Measurements from ENCODE around the gene IL13RA1. TPM values are rescaled to one million over a fixed set of nuclear protein-coding genes. Genes with fewer than 3 reads are reported as not detected.

IL13RA1 gene
- total and polyA plus RNA-seq, 8 donors: 9.2 to 46.8 (median 19.2) TPM

GRCh38 chrX:118824173-118824730 lies 96.8 kb downstream of the IL13RA1 start:
- H3K27me3 ChIP-seq: peaks cover 0 to 39% (median 3%) of the 10 kb centered on the region in 4 donors
- FAIRE-seq: no peak

DNA sequence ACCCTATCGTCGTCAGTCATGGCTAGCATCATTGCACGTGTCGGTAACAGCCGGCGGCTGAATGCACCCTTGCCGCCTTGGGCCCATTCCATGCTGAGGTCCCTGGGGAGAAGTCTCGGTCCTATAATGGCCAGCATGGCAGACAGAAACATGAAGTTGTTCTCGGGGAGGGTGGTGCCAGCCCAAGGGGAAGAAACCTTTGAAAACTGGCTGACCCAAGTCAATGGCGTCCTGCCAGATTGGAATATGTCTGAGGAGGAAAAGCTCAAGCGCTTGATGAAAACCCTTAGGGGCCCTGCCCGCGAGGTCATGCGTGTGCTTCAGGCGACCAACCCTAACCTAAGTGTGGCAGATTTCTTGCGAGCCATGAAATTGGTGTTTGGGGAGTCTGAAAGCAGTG lies 97.8 kb downstream of the IL13RA1 start:
- 23 to 51% methylated on average over 16 of the region's 16 CpGs for WGBS, 2 donors
- ATAC-seq (no peak), FAIRE-seq (no peak), DNase-seq (no peak)
- Histone ChIP-seq H3K27me3 (peaks cover 0 to 33% (median 3%) of the 10 kb centered on the region in 4 donors), H3K9me3 (no peaks in the 10 kb centered on the region), H3K4me1 (no peaks in the 10 kb centered on the region), H3K4me3 (no peak overlapping the region), H3K36me3 (no peaks in the 10 kb centered on the region), H3K27ac (no peak overlapping the region)
- intact Hi-C loops (cut with DNase I): no loop called here
- no peak for TF ChIP-seq CTCF (IDR thresholded peaks at IDR 0.05)

More at GRCh38 chrX:118824173-118824730, 96.8 kb downstream of the IL13RA1 start:
- no peaks in the 10 kb centered on the region for H3K9me3 ChIP-seq
- H3K27ac ChIP-seq: no peak overlapping the region
- H3K36me3 ChIP-seq: no peaks in the 10 kb centered on the region
- no peak for TF ChIP-seq CTCF (IDR thresholded peaks at IDR 0.05)
- peak in 1 of 4 donors; percentile 11 for ATAC-seq
- WGBS, 2 donors: 6 to 36% methylated on average over 20 to 22 of the region's 22 CpGs
- intact Hi-C loops (cut with DNase I): no loop called here
- no peak for DNase-seq
- peak overlapping the region in 1 of 4 donors; percentile 34 for H3K4me3 ChIP-seq
- no peaks in the 10 kb centered on the region for H3K4me1 ChIP-seq

- Histone ChIP-seq H3K27me3 (peaks cover 0 to 10% (median 0%) of the 10 kb centered on the region in 4 donors), H3K4me1 (no peaks in the 10 kb centered on the region), H3K27ac (no peak overlapping the region), H3K4me3 (peak overlapping the region; percentile 2 to 46 (median 27)), H3K9me3 (no peaks in the 10 kb centered on the region), H3K36me3 (no peaks in the 10 kb centered on the region)
- ATAC-seq (peak; percentile 89 to 99 (median 96)), DNase-seq (peak; percentile 56 to 91 (median 78)), FAIRE-seq (no peak)
- TF ChIP-seq CTCF (IDR thresholded peaks at IDR 0.05): peak; percentile 49 to 75 (median 62)
- 2 to 29% methylated on average over 48 to 50 of the region's 50 CpGs for WGBS, 2 donors
- intact Hi-C loops (cut with DNase I): no loop called here
Measured at GRCh38 chrX:118839334-118839958, 112.0 kb downstream of the IL13RA1 start.

Other genes starting within 250 kb of the IL13RA1 start
- gene DOCK11, start 231.8 kb upstream of the IL13RA1 start, total RNA-seq: 1 to 10 TPM in 3 of 6 donors, under 1 TPM in 3; 0.65 to 8.1 (median 2.0) TPM
- 1 to 10 TPM; 2.0 to 2.8 TPM for gene DOCK11, start 231.8 kb upstream of the IL13RA1 start, polyA plus RNA-seq
- gene ZCCHC12, start 96.2 kb downstream of the IL13RA1 start, total RNA-seq: under 1 TPM in 1 of 6 donors, not detected in 5; 0.08 TPM
- gene ZCCHC12, start 96.2 kb downstream of the IL13RA1 start, polyA plus RNA-seq: under 1 TPM in 1 of 2 donors, not detected in 1; 0.23 TPM
- gene LONRF3, start 247.0 kb downstream of the IL13RA1 start, total RNA-seq: 1 to 10 TPM; 3.5 to 7.1 (median 4.0) TPM
- gene LONRF3, start 247.0 kb downstream of the IL13RA1 start, polyA plus RNA-seq: 1 to 10 TPM; 1.4 to 2.0 TPM